ENCODE measurements around the gene IQGAP3.

DNA sequence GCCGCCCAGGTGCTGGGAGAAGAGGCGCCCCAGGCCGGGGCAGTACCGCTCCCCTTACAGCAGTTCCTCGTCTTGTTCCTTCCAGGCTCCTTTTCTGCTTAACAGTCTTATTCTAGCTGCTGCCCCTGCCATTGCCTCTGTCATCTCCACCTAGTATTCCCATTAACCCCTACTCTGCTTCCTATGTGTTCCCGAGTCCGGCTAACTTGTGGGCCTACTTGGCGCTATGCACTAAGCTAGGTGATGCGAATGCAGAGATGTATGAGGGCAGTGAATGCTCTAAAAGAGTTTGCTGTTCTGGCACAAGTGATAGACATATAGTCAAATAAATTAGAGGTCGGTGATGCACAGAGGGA, 276 bp upstream of the IQGAP3 start:
- TF ChIP-seq, protein P1, sequence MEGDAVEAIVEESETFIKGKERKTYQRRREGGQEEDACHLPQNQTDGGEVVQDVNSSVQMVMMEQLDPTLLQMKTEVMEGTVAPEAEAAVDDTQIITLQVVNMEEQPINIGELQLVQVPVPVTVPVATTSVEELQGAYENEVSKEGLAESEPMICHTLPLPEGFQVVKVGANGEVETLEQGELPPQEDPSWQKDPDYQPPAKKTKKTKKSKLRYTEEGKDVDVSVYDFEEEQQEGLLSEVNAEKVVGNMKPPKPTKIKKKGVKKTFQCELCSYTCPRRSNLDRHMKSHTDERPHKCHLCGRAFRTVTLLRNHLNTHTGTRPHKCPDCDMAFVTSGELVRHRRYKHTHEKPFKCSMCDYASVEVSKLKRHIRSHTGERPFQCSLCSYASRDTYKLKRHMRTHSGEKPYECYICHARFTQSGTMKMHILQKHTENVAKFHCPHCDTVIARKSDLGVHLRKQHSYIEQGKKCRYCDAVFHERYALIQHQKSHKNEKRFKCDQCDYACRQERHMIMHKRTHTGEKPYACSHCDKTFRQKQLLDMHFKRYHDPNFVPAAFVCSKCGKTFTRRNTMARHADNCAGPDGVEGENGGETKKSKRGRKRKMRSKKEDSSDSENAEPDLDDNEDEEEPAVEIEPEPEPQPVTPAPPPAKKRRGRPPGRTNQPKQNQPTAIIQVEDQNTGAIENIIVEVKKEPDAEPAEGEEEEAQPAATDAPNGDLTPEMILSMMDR (IDR thresholded peaks at IDR 0.05; ENCODE audit: low read length): no peak
- no peak for TF ChIP-seq EZH2phosphoT487 (IDR thresholded peaks at IDR 0.05; ENCODE audit: low read length)
